Measurements from ENCODE around the gene IL37.

The IL37 gene

GRCh38 chr2:112915300-112916144 is 4.6 kb downstream of the IL37 start:
- Histone ChIP-seq H3K79me2 (ENCODE audit: insufficient read depth, low read length) (no peaks in the 10 kb centered on the region), H2AFZ (ENCODE audit: low read length) (no peak overlapping the region), H3K9me2 (ENCODE audit: low read depth, low read length) (no peaks in the 10 kb centered on the region), H3K36me3 (ENCODE audit: insufficient read depth, low read length) (no peaks in the 10 kb centered on the region), H3K4me2 (ENCODE audit: low read length) (no peak overlapping the region), H3F3A (ENCODE audit: insufficient read depth, low read length) (no peaks in the 10 kb centered on the region), H3K9ac (ENCODE audit: low read length) (no peak overlapping the region), H3K4me3 (ENCODE audit: low read depth, low read length, poor library complexity, severe bottlenecking) (no peak overlapping the region), H4K20me1 (ENCODE audit: insufficient read depth, low read length) (no peaks in the 10 kb centered on the region), H3K27me3 (ENCODE audit: insufficient read depth, low read length) (no peaks in the 10 kb centered on the region), H3K9me3 (ENCODE audit: low read length) (no peaks in the 10 kb centered on the region), H3K27ac (ENCODE audit: low read depth, low read length, poor library complexity, severe bottlenecking) (no peak overlapping the region), H3K4me1 (ENCODE audit: insufficient read depth, low read length, severe bottlenecking) (no peaks in the 10 kb centered on the region)
- TF ChIP-seq EZH2 (IDR thresholded peaks at IDR 0.05; ENCODE audit: borderline replicate concordance, low read length) (no peak), CTCF (IDR thresholded peaks at IDR 0.05; ENCODE audit: low read length) (no peak)

- no peak overlapping the region for H3K9ac ChIP-seq (ENCODE audit: low read length)
- no peaks in the 10 kb centered on the region for H3K36me3 ChIP-seq (ENCODE audit: insufficient read depth, low read length)
- H3K9me3 ChIP-seq (ENCODE audit: low read length): no peaks in the 10 kb centered on the region
- H3K9me2 ChIP-seq (ENCODE audit: low read depth, low read length): no peaks in the 10 kb centered on the region
- no peaks in the 10 kb centered on the region for H3K27me3 ChIP-seq (ENCODE audit: insufficient read depth, low read length)
- H3K27ac ChIP-seq (ENCODE audit: low read depth, low read length, poor library complexity, severe bottlenecking): no peak overlapping the region
- H3F3A ChIP-seq (ENCODE audit: insufficient read depth, low read length): no peaks in the 10 kb centered on the region
- no peaks in the 10 kb centered on the region for H4K20me1 ChIP-seq (ENCODE audit: insufficient read depth, low read length)
- H3K79me2 ChIP-seq (ENCODE audit: insufficient read depth, low read length): no peaks in the 10 kb centered on the region
- H3K4me2 ChIP-seq (ENCODE audit: low read length): no peak overlapping the region
- no peaks in the 10 kb centered on the region for H3K4me1 ChIP-seq (ENCODE audit: insufficient read depth, low read length, severe bottlenecking)
- no peak for TF ChIP-seq EZH2 (IDR thresholded peaks at IDR 0.05; ENCODE audit: borderline replicate concordance, low read length)
- TF ChIP-seq CTCF (IDR thresholded peaks at IDR 0.05; ENCODE audit: low read length): no peak
- H2AFZ ChIP-seq (ENCODE audit: low read length): no peak overlapping the region
- H3K4me3 ChIP-seq (ENCODE audit: low read depth, low read length, poor library complexity, severe bottlenecking): no peak overlapping the region
These were observed 5.2 kb downstream of the IL37 start for GRCh38 chr2:112916145-112916571.

- H3K4me2 ChIP-seq (ENCODE audit: low read length): no peak overlapping the region
- TF ChIP-seq CTCF (IDR thresholded peaks at IDR 0.05; ENCODE audit: low read length) (no peak), EZH2 (IDR thresholded peaks at IDR 0.05; ENCODE audit: borderline replicate concordance, low read length) (no peak)
- H3F3A ChIP-seq (ENCODE audit: insufficient read depth, low read length): no peaks in the 10 kb centered on the region
- H3K4me3 ChIP-seq (ENCODE audit: low read depth, low read length, poor library complexity, severe bottlenecking): no peak overlapping the region
- H3K9me2 ChIP-seq (ENCODE audit: low read depth, low read length): no peaks in the 10 kb centered on the region
- no peaks in the 10 kb centered on the region for H3K36me3 ChIP-seq (ENCODE audit: insufficient read depth, low read length)
- H3K27ac ChIP-seq (ENCODE audit: low read depth, low read length, poor library complexity, severe bottlenecking): no peak overlapping the region
- H2AFZ ChIP-seq (ENCODE audit: low read length): no peak overlapping the region
- H4K20me1 ChIP-seq (ENCODE audit: insufficient read depth, low read length): no peaks in the 10 kb centered on the region
- H3K9ac ChIP-seq (ENCODE audit: low read length): no peak overlapping the region
- H3K4me1 ChIP-seq (ENCODE audit: insufficient read depth, low read length, severe bottlenecking): no peaks in the 10 kb centered on the region
- no peaks in the 10 kb centered on the region for H3K27me3 ChIP-seq (ENCODE audit: insufficient read depth, low read length)
- H3K79me2 ChIP-seq (ENCODE audit: insufficient read depth, low read length): no peaks in the 10 kb centered on the region
- no peaks in the 10 kb centered on the region for H3K9me3 ChIP-seq (ENCODE audit: low read length)
These were observed 5.8 kb downstream of the IL37 start for GRCh38 chr2:112916625-112917247.

All from OCI-LY1 (cell line).